AML-193 (cell line): Measurements from ENCODE around the gene GAB2.
"Not testable (repeated sequence)": the region's sequence is repeated elsewhere in the genome, so short reads cannot be mapped to it uniquely, and the experiment has no call there.

Source experiments
- DNase-seq, 2 experiments: peaks; one replicate each; lab custom pipeline; 2025; lab: John Stamatoyannopoulos, UW

GAB2 gene

DNA sequence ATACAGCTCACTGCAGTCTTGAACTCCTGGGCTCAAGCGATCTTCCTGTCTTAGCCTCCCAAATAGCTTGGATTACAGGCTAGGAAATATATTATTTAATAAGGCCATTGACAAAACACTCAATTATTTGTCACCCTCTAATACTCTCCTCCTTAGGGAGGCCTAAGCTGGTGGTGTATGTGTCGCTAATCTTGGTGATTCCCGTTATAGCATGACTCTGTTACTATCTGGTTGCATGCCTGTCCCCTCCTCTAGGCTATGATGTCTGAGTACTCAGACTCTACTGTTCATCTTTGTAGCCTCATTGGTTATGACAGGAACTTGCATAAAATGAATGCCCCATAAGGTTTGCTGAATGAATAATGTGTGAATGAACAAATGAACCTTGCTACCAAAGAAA, 141.3 kb downstream of the GAB2 start:
- DNase-seq, result no peak

GRCh38 chr11:78274739-78275138, 142.9 kb downstream of the GAB2 start:
- no peak for DNase-seq

DNA sequence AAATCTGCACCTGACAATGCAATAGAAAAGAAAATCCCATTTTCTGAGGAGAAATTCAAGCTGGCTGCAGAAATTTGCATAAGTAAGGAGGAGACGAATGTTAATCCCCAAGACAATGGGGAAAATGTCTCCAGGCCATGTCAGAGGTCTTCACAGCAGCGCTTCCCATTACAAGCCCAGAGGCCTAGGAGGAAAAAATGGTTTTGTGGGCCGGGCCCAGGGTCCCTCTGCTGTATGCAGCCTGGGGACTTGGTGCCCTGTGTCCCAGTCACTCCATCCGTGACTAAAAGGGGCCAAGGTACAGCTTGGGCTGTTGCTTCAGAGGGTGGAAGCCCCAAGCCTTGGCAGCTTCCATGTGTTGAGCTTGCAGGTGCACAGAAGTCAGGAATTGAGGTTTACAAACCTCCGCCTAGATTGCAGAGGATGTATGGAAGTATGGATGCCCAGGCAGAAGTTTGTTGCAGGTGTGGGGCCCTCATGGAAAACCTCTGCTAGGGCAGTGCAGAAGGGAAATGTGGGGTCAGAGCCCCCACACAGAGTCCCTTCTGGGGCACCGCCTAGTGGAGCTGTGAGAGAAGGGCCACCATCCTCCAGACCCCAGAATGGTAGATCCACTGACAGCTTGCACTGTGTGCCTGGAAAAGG, 144.9 kb downstream of the GAB2 start:
- DNase-seq, result not testable (repeated sequence)

- DNase-seq, result not testable (repeated sequence)
Measured at GRCh38 chr11:78271801-78272200, 145.8 kb downstream of the GAB2 start.

GRCh38 chr11:78270971-78271370, 146.6 kb downstream of the GAB2 start:
- DNase-seq, result no peak

GRCh38 chr11:78269806-78270205, 147.8 kb downstream of the GAB2 start:
- no peak for DNase-seq

- no peak for DNase-seq
Measured at GRCh38 chr11:78268591-78269410, 148.8 kb downstream of the GAB2 start.

GRCh38 chr11:78266451-78266850, 151.2 kb downstream of the GAB2 start:
- DNase-seq, result no peak

DNA sequence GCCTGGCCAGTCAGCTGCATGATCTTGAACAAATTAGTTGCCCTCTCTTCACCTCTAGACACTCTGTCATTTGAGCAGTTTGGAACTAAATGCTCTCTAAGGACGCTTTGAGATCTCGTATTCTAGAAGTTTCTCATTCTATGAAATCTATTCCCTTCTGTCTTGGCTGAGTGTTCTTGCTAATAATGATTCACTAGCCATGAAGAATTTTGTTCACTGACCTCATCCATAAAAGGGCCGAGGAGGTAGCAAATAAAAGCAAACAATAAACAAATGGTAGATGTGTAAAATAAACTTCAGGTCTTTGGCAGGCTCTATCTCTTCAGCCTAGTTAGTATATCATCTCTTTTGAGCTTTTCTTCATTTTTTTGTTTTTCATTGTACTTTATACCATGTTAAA, 152.3 kb downstream of the GAB2 start:
- no peak for DNase-seq

GRCh38 chr11:78262691-78263090, 154.9 kb downstream of the GAB2 start:
- DNase-seq, result no peak

- DNase-seq, result no peak
Measured at GRCh38 chr11:78262238-78262637, 155.4 kb downstream of the GAB2 start.

- DNase-seq, result no peak
Measured at GRCh38 chr11:78261828-78262227, 155.8 kb downstream of the GAB2 start.

GRCh38 chr11:78261367-78261766, 156.3 kb downstream of the GAB2 start:
- no peak for DNase-seq

DNA sequence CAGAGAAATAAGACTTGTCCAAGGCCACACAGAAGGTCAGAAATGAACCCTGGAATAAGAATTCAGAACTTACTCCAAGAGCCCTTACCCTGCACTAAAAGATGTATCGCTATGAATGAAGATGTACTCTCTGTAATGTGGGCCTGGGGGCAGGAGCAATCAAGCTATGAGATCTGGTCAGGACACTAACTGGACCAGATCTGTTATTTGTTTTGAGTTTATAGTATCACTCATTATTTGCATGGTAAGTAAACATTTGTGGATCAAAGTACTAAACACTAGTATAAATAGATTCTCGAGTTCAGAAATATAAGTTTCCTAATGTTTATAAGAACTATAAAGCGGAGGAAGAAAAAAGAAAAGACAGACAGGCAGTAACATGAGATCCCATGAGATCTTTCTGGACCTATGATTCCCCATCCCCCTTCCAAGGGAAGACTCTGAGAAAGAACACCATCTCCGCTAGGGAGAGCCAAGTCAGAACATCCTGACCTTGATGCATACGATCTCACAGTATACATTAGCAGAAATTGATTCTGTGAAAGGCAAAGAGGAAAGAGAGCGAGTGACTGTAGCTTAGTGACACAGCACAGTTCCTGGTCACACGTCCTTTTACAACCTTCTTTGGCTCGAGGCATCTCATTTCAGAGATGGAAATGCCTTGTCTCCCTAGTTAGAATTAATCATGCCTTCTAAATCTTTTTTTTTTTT, 157.7 kb downstream of the GAB2 start:
- DNase-seq, result no peak

- DNase-seq, result no peak
Measured at GRCh38 chr11:78257654-78258053, 160.0 kb downstream of the GAB2 start.

DNA sequence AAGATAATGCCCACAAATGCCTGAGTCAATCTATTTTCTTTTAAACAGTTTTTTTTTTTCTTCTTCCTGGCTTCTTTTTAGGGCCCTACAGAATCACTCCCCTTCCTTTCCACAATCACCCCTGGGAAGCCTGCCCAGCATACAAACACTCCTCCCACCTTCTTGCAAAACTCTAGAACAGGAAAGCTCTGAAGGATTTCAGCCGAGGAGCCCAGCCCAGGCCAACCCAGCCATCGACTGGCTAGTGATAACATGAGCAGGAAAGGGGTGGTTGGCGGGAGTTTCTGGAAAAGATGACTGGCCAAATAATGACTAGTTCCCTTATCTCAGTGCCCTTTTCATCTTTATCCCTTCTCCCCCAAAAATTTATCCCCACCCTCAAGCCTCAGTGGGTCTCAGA, 160.7 kb downstream of the GAB2 start:
- DNase-seq, result peak; percentile 56 to 72

DNA sequence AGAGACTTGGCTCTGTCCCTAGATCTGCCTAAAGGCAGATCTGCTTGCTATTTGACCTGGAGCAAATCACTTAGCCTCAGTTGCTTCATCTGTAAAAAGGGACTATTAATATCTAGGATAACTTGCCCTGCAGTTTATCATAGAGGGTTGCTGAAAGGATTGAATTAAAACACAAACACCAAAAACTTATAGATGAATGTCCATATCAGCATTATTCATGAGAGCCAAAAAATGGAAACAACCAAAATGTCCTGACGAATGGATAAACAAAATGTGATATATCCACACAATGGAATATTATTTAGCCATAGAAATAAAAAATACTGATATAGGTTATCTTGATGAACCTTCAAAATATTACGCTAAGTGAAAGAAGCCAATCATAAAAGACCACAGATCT, 161.7 kb downstream of the GAB2 start:
- DNase-seq, result no peak

DNA sequence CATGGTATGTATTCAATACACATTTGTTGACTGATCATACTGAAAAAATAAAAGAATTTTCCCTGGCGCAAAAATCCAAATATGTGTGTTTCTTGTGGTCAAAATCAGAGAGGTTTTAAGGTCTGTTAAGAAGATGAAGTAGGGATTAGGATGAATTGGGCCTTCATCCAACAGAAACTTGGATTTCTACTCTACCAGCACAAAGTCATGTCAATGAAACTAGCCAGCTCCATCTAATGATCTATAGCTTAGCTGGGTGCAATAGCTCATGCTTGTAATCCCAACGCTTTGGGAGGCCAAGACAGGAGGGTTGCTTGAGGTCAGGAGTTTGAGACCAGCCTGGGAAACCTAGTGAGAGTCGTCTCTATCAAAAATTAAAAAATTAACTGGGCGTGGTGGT, 163.4 kb downstream of the GAB2 start:
- no peak for DNase-seq

- DNase-seq, result no peak
Measured at GRCh38 chr11:78253797-78254196, 163.8 kb downstream of the GAB2 start.

DNA sequence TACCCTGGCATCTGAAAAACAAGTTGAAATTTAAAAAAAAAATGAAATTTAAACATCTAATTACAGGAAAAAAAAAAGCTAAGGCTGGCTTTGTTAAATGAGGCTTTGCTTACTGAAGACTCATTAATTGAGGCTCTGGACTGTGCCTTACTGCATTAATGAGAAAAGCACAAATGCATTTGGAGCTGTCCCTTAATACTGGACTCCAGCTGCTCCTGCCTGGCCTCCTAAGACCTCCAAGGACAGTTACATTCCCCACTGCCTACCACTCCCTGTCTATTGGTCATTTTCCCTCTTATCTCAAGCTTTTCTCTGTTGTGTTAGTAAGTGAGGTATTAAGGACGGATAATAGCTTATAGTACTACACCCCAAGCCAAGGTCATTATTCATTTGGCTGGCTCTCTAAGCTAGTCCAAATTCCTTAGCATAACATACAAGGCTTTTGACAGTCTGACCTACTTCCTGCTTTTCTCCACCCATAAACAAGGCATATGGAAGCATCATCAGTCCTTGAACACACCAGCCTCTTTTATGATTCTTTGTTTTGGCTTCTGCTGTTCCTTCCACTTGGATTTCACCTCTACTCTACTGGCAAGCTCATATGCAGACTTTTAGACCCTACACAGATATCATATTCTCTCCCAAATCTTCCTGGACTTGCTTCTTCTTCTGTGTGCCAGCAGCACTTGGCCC, 166.4 kb downstream of the GAB2 start:
- DNase-seq, result no peak

- no peak for DNase-seq
Measured at GRCh38 chr11:78250099-78250498, 167.5 kb downstream of the GAB2 start.

- DNase-seq, result no peak
Measured at GRCh38 chr11:78248903-78249302, 168.7 kb downstream of the GAB2 start.
